Heart right ventricle (tissue), 16 donors: ENCODE measurements around the gene INCENP. TPM values are rescaled to one million over a fixed set of nuclear protein-coding genes. Genes with fewer than 3 reads are reported as not detected.

ENCODE experiments used
- ATAC-seq, 8 donors: fragments of 200-7000 bp; cut with Tn5 transposase; one replicate each; pipeline ENCODE4 v1.9.1; 2020; ENCODE audit warnings: mild to moderate bottlenecking in 8 of 8, moderate library complexity in 8 of 8, moderate number of reproducible peaks in 1 of 8
- DNase-seq, 2 donors: peaks; one replicate each; pipeline ENCODE4 v3.0.0-alpha.2; 2020
- H3K27ac ChIP-seq, 10 donors: fragments of 200-600 bp; sonication (generic) in 2 of 10; one replicate each; pipeline versions ENCODE4 v1.5.0 to v1.8.0; 2020 to 2022; ENCODE audit warnings: mild to moderate bottlenecking in 3 of 10
- H3K27me3 ChIP-seq, 7 donors: fragments of 200-600 bp; one replicate each; pipeline ENCODE4 v1.8.0; 2021 to 2022; ENCODE audit warnings: mild to moderate bottlenecking in 2 of 7
- H3K36me3 ChIP-seq, 9 donors: fragments of 200-600 bp; sonication (generic) in 1 of 9; one replicate each; pipeline versions ENCODE4 v1.5.0 to v1.8.0; 2020 to 2022; ENCODE audit warnings: mild to moderate bottlenecking in 2 of 9
- H3K4me1 ChIP-seq, 9 donors: fragments of 200-600 bp; sonication (generic) in 1 of 9; one replicate each; pipeline versions ENCODE4 v1.5.0 to v1.8.0; 2020 to 2022; ENCODE audit warnings: mild to moderate bottlenecking in 4 of 9
- H3K4me3 ChIP-seq, 10 donors: fragments of 200-600 bp; sonication (generic) in 2 of 10; one replicate each; pipeline versions ENCODE4 v1.5.0 to v1.8.0; 2020 to 2022; ENCODE audit warnings: mild to moderate bottlenecking in 7 of 10, moderate library complexity in 2 of 10
- H3K9me3 ChIP-seq, 11 donors: fragments of 200-600 bp in 10 of 11; sonication (generic) in 2 of 11; one replicate each; pipeline versions ENCODE4 v1.5.0 to v1.8.0; 2013 to 2022; ENCODE audit warnings: mild to moderate bottlenecking in 2 of 11, control low read depth in 1 of 11, moderate library complexity in 1 of 11
- WGBS, 2 donors: extraction: QIAGEN DNeasy Blood & Tissue Kit; methylation state at CpG; one replicate each; pipeline ENCODE4 v1.1.7; 2013; ENCODE audit warnings: inconsistent platforms in 1 of 2; 5-methylcytosine and 5-hydroxymethylcytosine counted together
- intact Hi-C, 10 donors: fragments of 100-400 bp; cut with DNase I; formaldehyde crosslinking; loops; one replicate each; pipeline versions ENCODE4 v1.11.1 to v1.14.2; 2022
- polyA plus RNA-seq, 2 donors: library from polyadenylated mRNA; stranded (reverse); fragments of 200-250 nt; gene quantifications; one replicate each; pipeline ENCODE4 v1.2.3, GENCODE V29; 2013
- total RNA-seq, 10 donors: library from RNA; stranded (reverse); fragmentation: NEBNext Ultra II Directional in 3 of 10; extraction: Animal tissue kit (Norgen Biotek cat#: 25700) in 3 of 10; gene quantifications; one replicate each; pipeline versions ENCODE4 v1.2.1 to v1.2.4, GENCODE V29; 2021 to 2023
- TF ChIP-seq, protein P1 (sequence below), 9 donors: fragments of 200-600 bp; sonication (generic) in 2 of 9; IDR thresholded peaks; one replicate each; pipeline versions ENCODE4 v1.5.0 to v1.8.0; 2021 to 2022; ENCODE audit warnings: antibody characterized with exemption in 9 of 9, mild to moderate bottlenecking in 5 of 9, moderate library complexity in 1 of 9
- donor health status: Arrhythmogenic right ventricular cardiomyopathy.
- donor health status: ischemic (EF 13 %, LVEDD 7.1; RV severe dilation, severe dysfunction).
- donor health status: healthy with polysubstance abuse.
- donor health status: DM: no; HTN: yes; CAD: no.
- donor health status: DM: no; HTN: no; CAD: no.
- donor health status: ischemic (EF 25% LVEDD 6.9; RV normal size, moderate dysfunction).
- donor health status: ischemic (EF 25% LVEDD 5.7; RV mildly dilated, moderate dysfunction).
- donor health status: healthy.
- donor health status: DM: yes; HTN: yes; CAD: no.
- donor health status: Ischemic cardiomyopathy.
- donor health status: ischemic (EF 35%, LVEDD 5.7; RV mildly dilated, moderate dysfunction).
- donor health status: nonischemic (EF 11% LVEDD 7.7; RV severe dilation, severe dysfunction).
- donor health status: DM: yes; HTN: yes; CAD: no.
- donor health status: PGD.
- donor health status: ischemic (EF 29% LVEDD 5.4; RV normal size, mild dysfunction).
- donor health status: nonischemic (EF 23%, LVEDD 6.1; RV moderate dilation, normal function).

Gene INCENP
- total and polyA plus RNA-seq, 12 donors = 2.1 to 20.0 (median 12.3) TPM

DNA sequence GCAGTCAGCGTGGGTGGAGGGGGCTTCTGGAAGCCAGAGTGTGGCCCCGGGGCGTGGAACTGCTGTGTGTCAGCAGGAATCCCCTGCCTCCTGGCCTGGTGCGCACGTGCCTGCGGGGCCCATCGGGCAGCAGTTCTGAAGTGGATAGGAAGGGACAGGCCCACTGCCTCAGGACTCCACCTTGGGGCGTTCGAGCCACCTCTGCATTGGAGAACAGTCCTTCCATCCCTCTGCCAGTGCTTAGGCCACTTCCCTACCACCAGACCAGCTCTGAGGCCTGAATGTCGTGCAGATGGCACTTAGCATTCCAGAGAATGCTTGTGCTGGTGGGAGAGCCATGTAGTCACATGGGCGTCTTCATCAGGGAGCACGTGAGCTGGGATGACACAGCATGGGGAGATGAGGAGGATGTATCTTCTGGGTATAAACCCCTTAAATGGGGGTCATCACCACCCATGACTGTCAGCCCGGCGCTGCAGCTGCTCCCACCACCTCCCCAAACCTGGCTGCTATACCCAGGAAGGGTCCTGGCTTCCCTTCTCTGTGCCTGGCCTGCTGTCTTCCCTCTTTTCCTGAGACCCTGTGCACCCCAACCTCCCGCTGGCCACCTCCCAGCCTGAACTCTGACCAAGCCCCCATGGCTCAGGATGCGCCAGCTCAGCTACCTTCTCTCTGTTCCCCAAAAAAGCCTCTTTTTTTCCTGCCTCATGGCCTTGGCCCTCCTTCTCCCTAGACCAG lies 9.7 kb downstream of the INCENP start:
- H3K27me3 ChIP-seq = no peaks in the 10 kb centered on the region
- DNase-seq = no peak

DNA sequence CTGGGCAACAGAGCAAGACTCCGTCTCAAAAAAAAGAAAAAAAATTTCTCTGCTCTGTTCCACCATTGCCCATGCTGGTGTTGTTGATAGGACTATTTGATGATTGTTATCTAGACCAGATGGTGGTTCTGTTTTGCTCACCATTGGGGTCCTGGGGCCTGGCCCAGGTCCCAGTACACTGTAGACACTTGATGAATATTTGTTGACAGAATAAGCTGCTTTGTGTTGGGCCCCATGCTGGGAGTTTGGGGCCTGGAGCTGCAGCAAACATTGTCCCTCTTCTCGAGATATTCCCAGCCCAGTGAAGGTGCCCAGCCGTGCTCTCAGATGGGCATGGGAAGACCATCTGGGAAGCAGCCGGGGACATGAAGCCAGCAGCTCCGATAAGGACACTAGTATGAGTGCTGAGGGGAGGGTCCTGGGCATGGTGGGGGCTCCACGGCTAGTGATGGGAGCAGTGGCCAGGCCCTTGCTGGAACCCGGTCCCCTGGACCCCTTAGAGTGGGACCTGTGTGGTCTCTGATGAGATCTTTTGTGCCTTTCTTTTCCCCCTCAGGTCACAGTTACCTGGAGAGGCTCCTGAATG lies 13.6 kb downstream of the INCENP start:
- DNase-seq (no peak), ATAC-seq (no peak)
- Histone ChIP-seq H3K27ac (no peak overlapping the region), H3K4me1 (peaks cover 0 to 4% (median 0%) of the 10 kb centered on the region in 9 donors), H3K9me3 (no peaks in the 10 kb centered on the region), H3K4me3 (no peak overlapping the region), H3K36me3 (peaks cover 0 to 83% (median 16%) of the 10 kb centered on the region in 9 donors), H3K27me3 (no peaks in the 10 kb centered on the region)
- intact Hi-C loops = no loop called here
- TF ChIP-seq, protein P1, sequence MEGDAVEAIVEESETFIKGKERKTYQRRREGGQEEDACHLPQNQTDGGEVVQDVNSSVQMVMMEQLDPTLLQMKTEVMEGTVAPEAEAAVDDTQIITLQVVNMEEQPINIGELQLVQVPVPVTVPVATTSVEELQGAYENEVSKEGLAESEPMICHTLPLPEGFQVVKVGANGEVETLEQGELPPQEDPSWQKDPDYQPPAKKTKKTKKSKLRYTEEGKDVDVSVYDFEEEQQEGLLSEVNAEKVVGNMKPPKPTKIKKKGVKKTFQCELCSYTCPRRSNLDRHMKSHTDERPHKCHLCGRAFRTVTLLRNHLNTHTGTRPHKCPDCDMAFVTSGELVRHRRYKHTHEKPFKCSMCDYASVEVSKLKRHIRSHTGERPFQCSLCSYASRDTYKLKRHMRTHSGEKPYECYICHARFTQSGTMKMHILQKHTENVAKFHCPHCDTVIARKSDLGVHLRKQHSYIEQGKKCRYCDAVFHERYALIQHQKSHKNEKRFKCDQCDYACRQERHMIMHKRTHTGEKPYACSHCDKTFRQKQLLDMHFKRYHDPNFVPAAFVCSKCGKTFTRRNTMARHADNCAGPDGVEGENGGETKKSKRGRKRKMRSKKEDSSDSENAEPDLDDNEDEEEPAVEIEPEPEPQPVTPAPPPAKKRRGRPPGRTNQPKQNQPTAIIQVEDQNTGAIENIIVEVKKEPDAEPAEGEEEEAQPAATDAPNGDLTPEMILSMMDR (IDR thresholded peaks at IDR 0.05) = no peak
- 95 to 98% methylated on average over 7 of the region's 7 CpGs for WGBS, 2 donors

More for the DNA sequence above, 9.7 kb downstream of the INCENP start:
- no peaks in the 10 kb centered on the region for H3K9me3 ChIP-seq
- H3K27ac ChIP-seq = no peak overlapping the region
- peaks cover 0 to 8% (median 0%) of the 10 kb centered on the region in 9 donors for H3K4me1 ChIP-seq
- intact Hi-C loops = no loop called here
- TF ChIP-seq, protein P1 (IDR thresholded peaks at IDR 0.05) = no peak
- WGBS, 2 donors = 87 to 89% methylated on average over 16 of the region's 16 CpGs
- peaks cover 0 to 82% (median 12%) of the 10 kb centered on the region in 9 donors for H3K36me3 ChIP-seq
- no peak for ATAC-seq
- no peak overlapping the region for H3K4me3 ChIP-seq

DNA sequence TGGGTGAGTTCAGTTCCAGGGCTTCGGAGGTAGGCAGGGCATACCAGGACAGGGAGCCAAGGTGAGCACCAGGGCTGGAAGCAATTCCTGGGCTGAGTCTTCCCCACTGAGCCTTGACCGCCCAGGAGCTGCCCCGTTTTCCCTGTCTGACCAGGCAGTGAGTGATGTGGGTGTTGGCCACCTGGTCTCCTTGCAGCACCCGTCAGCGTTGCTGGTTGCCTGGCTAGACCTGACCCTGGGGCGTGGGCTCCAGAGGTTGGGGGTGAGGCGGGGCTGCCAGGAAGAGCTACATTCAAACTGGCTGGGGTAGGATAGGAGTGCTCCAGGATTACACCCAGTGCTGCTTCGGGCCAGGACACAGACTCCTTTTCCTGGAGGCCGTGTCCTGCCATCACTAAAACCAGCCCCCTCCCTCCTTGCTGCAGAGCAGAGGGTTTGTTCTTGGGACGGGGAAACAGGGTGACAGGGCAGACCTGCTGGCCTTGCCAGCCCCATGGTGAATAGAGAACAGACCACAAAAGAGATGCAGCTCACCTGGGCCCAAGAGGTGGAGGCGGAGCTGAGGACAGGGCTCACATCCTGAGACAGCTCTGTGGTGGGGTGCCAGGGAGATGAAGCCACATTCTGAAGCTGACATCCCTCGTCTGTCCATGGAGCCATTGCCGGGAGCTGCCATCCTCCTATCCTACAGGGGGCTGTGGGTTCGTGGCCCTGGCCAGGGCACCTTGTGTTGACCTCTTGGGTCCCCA lies 14.2 kb downstream of the INCENP start:
- Histone ChIP-seq H3K27ac (no peak overlapping the region), H3K9me3 (no peaks in the 10 kb centered on the region), H3K36me3 (peaks cover 0 to 82% (median 16%) of the 10 kb centered on the region in 9 donors), H3K4me1 (peaks cover 0 to 4% (median 0%) of the 10 kb centered on the region in 9 donors), H3K4me3 (no peak overlapping the region), H3K27me3 (no peaks in the 10 kb centered on the region)
- intact Hi-C loops = no loop called here
- WGBS, 2 donors = 94 to 96% methylated on average over 14 of the region's 14 CpGs
- ATAC-seq = no peak
- no peak for DNase-seq
- TF ChIP-seq, protein P1 (IDR thresholded peaks at IDR 0.05) = no peak

DNA sequence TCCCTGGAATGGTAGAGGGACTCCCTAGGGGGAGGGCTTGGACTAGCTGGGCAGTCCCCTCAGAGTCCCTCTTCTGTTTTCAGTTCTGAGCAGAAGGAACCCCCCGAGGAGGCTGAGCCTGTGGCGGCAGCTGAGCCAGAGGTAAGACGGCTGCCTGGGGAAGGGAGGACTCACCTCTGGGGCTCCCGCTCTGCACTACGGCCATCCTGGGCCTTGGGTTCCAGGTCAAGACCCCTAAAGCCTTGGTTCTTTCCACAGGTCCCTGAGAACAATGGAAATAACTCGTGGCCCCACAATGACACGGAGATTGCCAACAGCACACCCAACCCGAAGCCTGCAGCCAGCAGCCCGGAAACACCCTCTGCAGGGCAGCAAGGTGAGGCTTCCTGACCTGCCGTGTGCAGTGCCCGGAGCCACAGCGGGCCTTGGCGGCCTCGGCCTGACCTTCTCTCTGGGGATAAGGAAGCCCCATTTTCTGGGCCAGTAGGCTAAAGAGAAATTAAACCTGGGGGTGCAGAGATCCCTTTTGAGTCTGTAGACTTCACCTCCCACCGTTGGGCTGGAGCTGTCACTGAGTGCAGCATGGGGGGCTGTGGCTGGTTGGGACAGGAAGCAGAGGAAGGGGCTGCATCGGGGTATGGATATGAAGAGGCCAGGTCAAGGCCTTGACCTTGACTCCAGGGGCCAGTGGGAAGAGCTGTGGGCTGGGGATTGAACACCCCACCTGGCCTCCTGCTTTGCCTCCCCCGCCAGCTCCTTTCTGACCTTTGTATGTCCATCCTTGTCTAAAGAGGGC lies 15.0 kb downstream of the INCENP start:
- WGBS, 2 donors = 92 to 95% methylated on average over 17 of the region's 17 CpGs
- no peak for DNase-seq
- TF ChIP-seq, protein P1 (IDR thresholded peaks at IDR 0.05) = no peak
- ATAC-seq = no peak
- no peaks in the 10 kb centered on the region for H3K27me3 ChIP-seq
- H3K4me3 ChIP-seq = no peak overlapping the region
- intact Hi-C loops = no loop called here
- H3K9me3 ChIP-seq = no peaks in the 10 kb centered on the region
- H3K27ac ChIP-seq = no peak overlapping the region
- H3K4me1 ChIP-seq = peaks cover 0 to 3% (median 0%) of the 10 kb centered on the region in 9 donors
- H3K36me3 ChIP-seq = peaks cover 0 to 85% (median 16%) of the 10 kb centered on the region in 9 donors
